ENCODE measurements around the gene GSG1L. TPM values are rescaled to one million over a fixed set of nuclear protein-coding genes. Genes with fewer than 3 reads are reported as not detected.

GSG1L gene
- total RNA-seq, 1 donor from 2014 or later: 1.6 TPM

- no peak overlapping the region for H3K27ac ChIP-seq
- H3K4me3 ChIP-seq: no peak overlapping the region
- intact Hi-C loops (cut with DNase I): no loop called here
- H3K9me3 ChIP-seq: no peaks in the 10 kb centered on the region
- H3K36me3 ChIP-seq: no peaks in the 10 kb centered on the region
- H3K4me1 ChIP-seq: no peaks in the 10 kb centered on the region
- no peaks in the 10 kb centered on the region for H3K27me3 ChIP-seq
- DNase-seq: no peak
- no peak for TF ChIP-seq CTCF (IDR thresholded peaks at IDR 0.05)
- ATAC-seq: no peak
Observed at GRCh38 chr16:28090646-28091377, 27.3 kb upstream of the GSG1L start.

GRCh38 chr16:28089992-28090365 lies 26.5 kb upstream of the GSG1L start:
- Histone ChIP-seq H3K27me3 (no peaks in the 10 kb centered on the region), H3K27ac (no peak overlapping the region), H3K36me3 (no peaks in the 10 kb centered on the region), H3K4me1 (no peaks in the 10 kb centered on the region), H3K9me3 (no peaks in the 10 kb centered on the region), H3K4me3 (no peak overlapping the region)
- no peak for TF ChIP-seq CTCF (IDR thresholded peaks at IDR 0.05)
- no peak for DNase-seq
- no peak for ATAC-seq
- intact Hi-C loops (cut with DNase I): no loop called here

GRCh38 chr16:28089205-28089991 lies 25.9 kb upstream of the GSG1L start:
- no peak for TF ChIP-seq CTCF (IDR thresholded peaks at IDR 0.05)
- no peaks in the 10 kb centered on the region for H3K9me3 ChIP-seq
- no peak overlapping the region for H3K27ac ChIP-seq
- no peaks in the 10 kb centered on the region for H3K4me1 ChIP-seq
- H3K4me3 ChIP-seq: no peak overlapping the region
- DNase-seq: no peak
- no peaks in the 10 kb centered on the region for H3K36me3 ChIP-seq
- peak; percentile 3 for ATAC-seq
- intact Hi-C loops (cut with DNase I): no loop called here
- no peaks in the 10 kb centered on the region for H3K27me3 ChIP-seq

GRCh38 chr16:28087675-28088300 lies 24.3 kb upstream of the GSG1L start:
- no peaks in the 10 kb centered on the region for H3K36me3 ChIP-seq
- no peaks in the 10 kb centered on the region for H3K9me3 ChIP-seq
- no peak overlapping the region for H3K4me3 ChIP-seq
- H3K27ac ChIP-seq: no peak overlapping the region
- H3K4me1 ChIP-seq: no peaks in the 10 kb centered on the region
- H3K27me3 ChIP-seq: no peaks in the 10 kb centered on the region
- no peak for ATAC-seq
- intact Hi-C loops (cut with DNase I): no loop called here
- TF ChIP-seq CTCF (IDR thresholded peaks at IDR 0.05): no peak
- no peak for DNase-seq

- H3K27ac ChIP-seq: no peak overlapping the region
- DNase-seq (no peak), ATAC-seq (no peak)
- TF ChIP-seq CTCF (IDR thresholded peaks at IDR 0.05): no peak
- intact Hi-C loops (cut with DNase I): no loop called here
- H3K27me3 ChIP-seq: no peaks in the 10 kb centered on the region
- H3K4me1 ChIP-seq: no peaks in the 10 kb centered on the region
- H3K36me3 ChIP-seq: no peaks in the 10 kb centered on the region
- no peaks in the 10 kb centered on the region for H3K9me3 ChIP-seq
- H3K4me3 ChIP-seq: no peak overlapping the region
Observed at GRCh38 chr16:28087140-28087660, 23.7 kb upstream of the GSG1L start.

Data from upper lobe of right lung (tissue), 1 donor.